ENCODE data around the gene LDLRAD4. TPM values are rescaled to one million over a fixed set of nuclear protein-coding genes. Genes with fewer than 3 reads are reported as not detected.
"Not testable (repeated sequence)": the region's sequence is repeated elsewhere in the genome, so short reads cannot be mapped to it uniquely, and the experiment has no call there.

Gene LDLRAD4
- total RNA-seq, 1 donor from 2014 or later: 34.1 TPM

GRCh38 chr18:13471198-13471845, 252.8 kb downstream of the LDLRAD4 start:
- peaks cover 3% of the 10 kb centered on the region for H3K9me3 Mint-ChIP-seq (ENCODE audit: unreplicated experiment)
- no peak overlapping the region for H3K4me3 Mint-ChIP-seq (ENCODE audit: unreplicated experiment)
- DNase-seq (ENCODE audit: low spot score): no peak
- H3K27ac Mint-ChIP-seq (ENCODE audit: unreplicated experiment): no peak overlapping the region
- TF ChIP-seq CTCF (IDR thresholded peaks at IDR 0.05; ENCODE audit: unreplicated experiment): no peak
- peaks cover 22% of the 10 kb centered on the region for H3K4me1 Mint-ChIP-seq (ENCODE audit: unreplicated experiment)
- peaks cover 4% of the 10 kb centered on the region for H3K27me3 Mint-ChIP-seq (ENCODE audit: unreplicated experiment)
- peaks cover 25% of the 10 kb centered on the region for H3K36me3 Mint-ChIP-seq (ENCODE audit: low read depth, unreplicated experiment)

GRCh38 chr18:13471971-13472628, 253.5 kb downstream of the LDLRAD4 start:
- Mint-ChIP-seq H3K4me3 (ENCODE audit: unreplicated experiment) (no peak overlapping the region), H3K9me3 (ENCODE audit: unreplicated experiment) (no peaks in the 10 kb centered on the region), H3K27ac (ENCODE audit: unreplicated experiment) (no peak overlapping the region), H3K36me3 (ENCODE audit: low read depth, unreplicated experiment) (peaks cover 17% of the 10 kb centered on the region), H3K4me1 (ENCODE audit: unreplicated experiment) (peaks cover 17% of the 10 kb centered on the region), H3K27me3 (ENCODE audit: unreplicated experiment) (peaks cover 4% of the 10 kb centered on the region)
- DNase-seq (ENCODE audit: low spot score): no peak
- no peak for TF ChIP-seq CTCF (IDR thresholded peaks at IDR 0.05; ENCODE audit: unreplicated experiment)

DNA sequence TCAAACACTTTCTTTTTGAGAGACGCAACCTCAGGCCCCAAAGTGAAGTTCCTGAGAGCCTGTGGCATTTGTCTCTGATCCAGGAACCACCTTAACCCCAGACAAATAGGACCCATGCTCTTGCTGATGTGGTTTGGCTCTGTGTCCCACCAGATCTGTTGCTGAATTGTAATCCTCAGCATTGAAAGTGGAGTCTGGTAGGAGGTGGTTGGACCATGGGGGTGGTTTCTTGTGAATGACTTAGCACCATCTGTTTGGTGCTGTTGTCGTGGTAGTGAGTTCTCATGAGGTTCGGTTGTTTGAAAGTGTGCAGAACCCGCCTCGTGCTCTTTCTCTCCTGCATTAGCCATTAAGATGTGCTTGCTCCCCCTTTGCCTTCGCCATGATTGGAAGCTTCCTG, 255.2 kb downstream of the LDLRAD4 start:
- TF ChIP-seq CTCF (IDR thresholded peaks at IDR 0.05; ENCODE audit: unreplicated experiment): no peak
- H3K4me1 Mint-ChIP-seq (ENCODE audit: unreplicated experiment): peaks cover 17% of the 10 kb centered on the region
- H3K4me3 Mint-ChIP-seq (ENCODE audit: unreplicated experiment): no peak overlapping the region
- H3K27ac Mint-ChIP-seq (ENCODE audit: unreplicated experiment): no peak overlapping the region
- H3K36me3 Mint-ChIP-seq (ENCODE audit: low read depth, unreplicated experiment): peaks cover 12% of the 10 kb centered on the region
- no peak for DNase-seq (ENCODE audit: low spot score)
- H3K27me3 Mint-ChIP-seq (ENCODE audit: unreplicated experiment): peaks cover 4% of the 10 kb centered on the region
- H3K9me3 Mint-ChIP-seq (ENCODE audit: unreplicated experiment): no peaks in the 10 kb centered on the region

DNA sequence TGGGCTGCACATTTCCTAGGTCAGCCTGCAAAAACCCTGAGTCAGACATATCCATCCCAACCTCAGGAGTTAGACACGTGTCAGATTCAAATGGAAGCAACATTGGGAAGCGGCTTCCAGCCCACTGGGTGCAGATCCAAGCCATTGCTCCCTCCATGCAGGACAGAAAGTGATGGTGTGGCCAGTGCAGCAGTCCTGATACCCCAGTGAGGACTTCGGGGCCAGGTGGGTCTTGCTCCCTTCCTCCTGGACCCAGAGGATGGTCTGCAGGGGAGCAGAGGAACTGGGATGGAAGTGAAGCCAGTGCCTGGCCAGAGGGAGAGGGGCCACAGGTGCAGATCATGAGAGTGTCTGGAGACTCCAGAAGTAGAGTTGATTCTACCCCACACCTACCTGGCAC, 255.8 kb downstream of the LDLRAD4 start:
- no peak for DNase-seq (ENCODE audit: low spot score)
- H3K36me3 Mint-ChIP-seq (ENCODE audit: low read depth, unreplicated experiment): peaks cover 15% of the 10 kb centered on the region
- peaks cover 17% of the 10 kb centered on the region for H3K4me1 Mint-ChIP-seq (ENCODE audit: unreplicated experiment)
- no peak overlapping the region for H3K27ac Mint-ChIP-seq (ENCODE audit: unreplicated experiment)
- no peak overlapping the region for H3K4me3 Mint-ChIP-seq (ENCODE audit: unreplicated experiment)
- TF ChIP-seq CTCF (IDR thresholded peaks at IDR 0.05; ENCODE audit: unreplicated experiment): no peak
- no peaks in the 10 kb centered on the region for H3K9me3 Mint-ChIP-seq (ENCODE audit: unreplicated experiment)
- H3K27me3 Mint-ChIP-seq (ENCODE audit: unreplicated experiment): peaks cover 4% of the 10 kb centered on the region

DNA sequence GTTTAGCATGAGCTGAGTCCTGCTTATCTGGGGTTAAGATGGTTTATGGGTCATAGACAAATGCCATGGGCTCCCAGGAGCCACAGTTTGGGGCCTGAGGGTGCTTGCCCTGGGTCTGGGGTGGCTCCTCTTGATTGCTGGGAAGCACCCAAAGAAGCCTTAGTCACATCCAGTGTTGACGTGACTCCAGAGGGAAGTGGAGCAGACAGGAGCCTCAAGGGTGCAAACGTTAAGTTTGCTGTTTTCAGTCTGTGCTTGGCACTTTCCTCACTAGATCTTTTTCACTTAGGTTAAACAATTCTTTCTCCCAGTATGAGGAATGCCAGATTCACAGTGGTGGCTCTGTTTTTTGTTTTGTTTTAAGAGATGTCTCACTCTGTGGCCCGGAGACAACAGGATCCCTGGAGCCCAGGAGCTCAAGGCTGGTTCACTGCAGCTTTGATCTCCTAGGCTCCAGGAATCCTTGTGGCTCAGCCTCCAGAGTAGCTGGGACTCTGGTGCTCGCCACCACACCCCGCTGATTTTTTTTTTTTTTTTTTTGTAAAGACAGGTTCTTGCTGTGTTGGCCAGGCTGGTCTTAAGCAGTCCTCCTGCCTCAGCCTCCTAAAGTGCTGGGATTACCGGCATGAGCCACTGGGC, 256.5 kb downstream of the LDLRAD4 start:
- peaks cover 17% of the 10 kb centered on the region for H3K4me1 Mint-ChIP-seq (ENCODE audit: unreplicated experiment)
- H3K27ac Mint-ChIP-seq (ENCODE audit: unreplicated experiment): no peak overlapping the region
- no peak for DNase-seq (ENCODE audit: low spot score)
- no peak overlapping the region for H3K4me3 Mint-ChIP-seq (ENCODE audit: unreplicated experiment)
- H3K36me3 Mint-ChIP-seq (ENCODE audit: low read depth, unreplicated experiment): peaks cover 22% of the 10 kb centered on the region
- H3K27me3 Mint-ChIP-seq (ENCODE audit: unreplicated experiment): peaks cover 4% of the 10 kb centered on the region
- no peaks in the 10 kb centered on the region for H3K9me3 Mint-ChIP-seq (ENCODE audit: unreplicated experiment)
- TF ChIP-seq CTCF (IDR thresholded peaks at IDR 0.05; ENCODE audit: unreplicated experiment): no peak

DNA sequence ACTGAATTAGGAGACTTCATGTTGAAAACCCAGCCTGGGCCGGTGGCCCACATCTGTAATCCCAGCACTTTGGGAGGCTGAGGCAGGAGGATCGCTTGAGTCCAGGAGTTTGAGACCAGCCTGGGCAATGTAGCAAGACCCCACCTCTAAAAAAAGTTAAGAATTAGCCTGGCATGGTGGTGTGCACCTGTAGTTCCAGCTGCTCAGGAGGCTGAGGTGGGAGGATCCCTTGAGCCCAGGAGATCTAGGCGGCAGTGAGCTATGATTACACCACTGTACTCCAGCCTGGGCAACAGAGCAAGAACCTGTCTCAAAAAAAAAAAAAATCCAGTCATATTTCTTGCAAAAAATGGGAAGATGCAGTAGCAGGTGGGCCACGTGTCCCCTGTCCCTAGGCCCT, 257.8 kb downstream of the LDLRAD4 start:
- peaks cover 11% of the 10 kb centered on the region for H3K4me1 Mint-ChIP-seq (ENCODE audit: unreplicated experiment)
- H3K27ac Mint-ChIP-seq (ENCODE audit: unreplicated experiment); H3K9me3 Mint-ChIP-seq (ENCODE audit: unreplicated experiment); H3K27me3 Mint-ChIP-seq (ENCODE audit: unreplicated experiment); H3K4me3 Mint-ChIP-seq (ENCODE audit: unreplicated experiment); DNase-seq (ENCODE audit: low spot score): not testable (repeated sequence)
- H3K36me3 Mint-ChIP-seq (ENCODE audit: low read depth, unreplicated experiment): peaks cover 33% of the 10 kb centered on the region
